ENCODE measurements around the gene KIF26B.

KIF26B gene

GRCh38 chr1:245225322-245226202 is 70.8 kb downstream of the KIF26B start:
- in situ Hi-C loops (cut with HindIII; ENCODE audit: low sequenced_read_pairs) = no loop called here
- TF ChIP-seq, protein P1, sequence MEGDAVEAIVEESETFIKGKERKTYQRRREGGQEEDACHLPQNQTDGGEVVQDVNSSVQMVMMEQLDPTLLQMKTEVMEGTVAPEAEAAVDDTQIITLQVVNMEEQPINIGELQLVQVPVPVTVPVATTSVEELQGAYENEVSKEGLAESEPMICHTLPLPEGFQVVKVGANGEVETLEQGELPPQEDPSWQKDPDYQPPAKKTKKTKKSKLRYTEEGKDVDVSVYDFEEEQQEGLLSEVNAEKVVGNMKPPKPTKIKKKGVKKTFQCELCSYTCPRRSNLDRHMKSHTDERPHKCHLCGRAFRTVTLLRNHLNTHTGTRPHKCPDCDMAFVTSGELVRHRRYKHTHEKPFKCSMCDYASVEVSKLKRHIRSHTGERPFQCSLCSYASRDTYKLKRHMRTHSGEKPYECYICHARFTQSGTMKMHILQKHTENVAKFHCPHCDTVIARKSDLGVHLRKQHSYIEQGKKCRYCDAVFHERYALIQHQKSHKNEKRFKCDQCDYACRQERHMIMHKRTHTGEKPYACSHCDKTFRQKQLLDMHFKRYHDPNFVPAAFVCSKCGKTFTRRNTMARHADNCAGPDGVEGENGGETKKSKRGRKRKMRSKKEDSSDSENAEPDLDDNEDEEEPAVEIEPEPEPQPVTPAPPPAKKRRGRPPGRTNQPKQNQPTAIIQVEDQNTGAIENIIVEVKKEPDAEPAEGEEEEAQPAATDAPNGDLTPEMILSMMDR (IDR thresholded peaks at IDR 0.05; ENCODE audit: low read depth, low read length, missing control alignments) = no peak
- DNase-seq (ENCODE audit: low read depth) = peak; percentile 20
- no peak overlapping the region for H3K4me3 ChIP-seq (ENCODE audit: low read depth, low read length)

DNA sequence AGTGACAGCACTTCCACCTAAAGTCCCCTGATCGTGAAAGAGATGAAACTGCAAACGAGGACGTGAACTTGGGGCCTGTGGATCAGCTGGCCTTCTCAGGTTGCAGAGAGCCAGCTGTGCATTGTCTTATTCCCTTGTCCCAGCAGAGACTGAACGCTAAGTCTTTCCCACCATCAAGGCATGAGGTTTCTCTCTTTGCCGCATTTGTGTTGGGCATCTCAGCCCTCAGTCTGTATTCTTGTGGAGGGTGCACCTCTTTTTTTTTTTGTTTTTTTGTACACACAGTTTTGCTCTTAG is 71.4 kb downstream of the KIF26B start:
- in situ Hi-C loops (cut with HindIII; ENCODE audit: low sequenced_read_pairs) = no loop called here
- TF ChIP-seq, protein P1 (IDR thresholded peaks at IDR 0.05; ENCODE audit: low read depth, low read length, missing control alignments) = no peak
- no peak for DNase-seq (ENCODE audit: low read depth)
- no peak overlapping the region for H3K4me3 ChIP-seq (ENCODE audit: low read depth, low read length)

DNA sequence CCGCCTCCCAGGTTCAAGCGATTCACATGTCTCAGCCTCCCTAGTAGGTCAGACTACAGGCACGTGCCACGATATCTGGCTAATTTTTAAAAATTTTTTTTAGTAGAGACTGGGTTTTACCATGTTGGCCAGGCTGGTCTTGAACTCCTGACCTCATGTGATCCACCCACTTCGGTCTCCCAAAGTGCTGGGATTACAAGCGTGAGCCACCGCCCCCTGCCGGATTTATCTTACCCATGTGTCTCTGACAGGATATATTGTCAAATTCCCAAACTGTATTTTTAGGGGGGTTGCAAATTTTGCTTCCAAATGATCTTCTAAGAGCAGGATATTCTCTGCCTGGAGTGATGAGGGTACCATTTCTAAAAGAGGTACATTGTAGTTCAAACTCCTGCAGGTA is 74.3 kb downstream of the KIF26B start:
- TF ChIP-seq, protein P1 (IDR thresholded peaks at IDR 0.05; ENCODE audit: low read depth, low read length, missing control alignments) = no peak
- in situ Hi-C loops (cut with HindIII; ENCODE audit: low sequenced_read_pairs) = no loop called here
- DNase-seq (ENCODE audit: low read depth) = no peak
- H3K4me3 ChIP-seq (ENCODE audit: low read depth, low read length) = no peak overlapping the region

DNA sequence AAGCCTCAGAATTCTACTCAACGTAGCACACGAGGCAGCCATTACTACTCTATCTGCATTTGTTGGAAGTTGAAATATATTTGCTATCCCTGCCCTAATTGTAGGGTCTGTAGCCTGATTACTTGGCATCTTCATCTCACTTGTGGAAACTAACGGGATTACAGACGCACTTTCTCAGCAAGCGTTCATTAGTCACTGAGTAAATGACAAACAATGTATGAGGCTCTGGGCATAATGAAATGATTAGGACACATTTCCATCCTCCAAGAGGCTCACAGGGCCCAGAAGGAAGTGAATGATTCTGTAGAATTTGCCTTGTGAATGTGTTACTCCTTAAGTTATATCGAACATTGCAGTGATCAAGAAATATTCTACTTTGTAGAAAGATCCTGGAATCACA is 78.1 kb downstream of the KIF26B start:
- DNase-seq (ENCODE audit: low read depth) = no peak
- no peak overlapping the region for H3K4me3 ChIP-seq (ENCODE audit: low read depth, low read length)
- in situ Hi-C loops (cut with HindIII; ENCODE audit: low sequenced_read_pairs) = no loop called here
- TF ChIP-seq, protein P1 (IDR thresholded peaks at IDR 0.05; ENCODE audit: low read depth, low read length, missing control alignments) = no peak

DNA sequence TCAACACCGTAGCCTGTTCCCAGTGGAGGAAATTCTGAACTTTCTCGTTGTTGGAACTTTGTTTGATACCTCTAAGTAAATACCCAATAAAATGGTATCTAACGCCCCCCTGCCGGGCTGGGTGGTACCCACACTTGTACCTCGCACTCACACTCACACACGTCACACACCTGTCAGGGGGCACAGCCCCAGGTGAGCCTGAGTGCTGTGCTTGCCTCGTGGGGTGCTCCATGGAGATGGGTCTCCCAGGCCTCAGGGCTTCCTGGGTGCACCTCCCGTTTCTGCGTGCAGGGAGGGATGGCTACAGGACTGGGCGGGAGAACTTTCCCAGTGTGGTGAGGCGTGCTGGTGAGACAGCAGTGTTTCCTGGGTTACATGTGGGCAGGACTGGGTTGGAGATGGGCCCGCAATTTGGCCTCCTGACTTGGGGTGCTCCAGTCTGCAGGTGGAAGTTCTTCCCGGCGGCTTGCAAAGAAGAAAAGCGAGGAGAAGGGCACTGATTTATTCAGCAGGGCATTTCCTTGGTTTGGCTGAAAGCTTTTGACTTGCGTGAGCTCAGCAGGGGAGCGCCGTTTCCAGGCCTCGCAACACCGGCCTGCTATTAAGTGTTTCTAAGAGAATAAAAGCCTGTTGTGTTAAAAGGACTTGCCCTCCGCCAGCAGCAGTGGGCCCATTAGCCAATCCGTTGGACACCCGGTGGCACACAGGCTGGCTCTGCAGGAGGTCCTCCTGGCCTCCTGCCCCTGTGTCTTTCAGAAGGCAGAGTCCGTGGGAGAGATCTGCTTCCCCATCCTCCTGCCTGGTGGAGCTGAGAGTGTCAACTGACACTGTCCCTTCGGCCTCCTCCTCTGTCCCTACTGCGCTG is 79.7 kb downstream of the KIF26B start:
- H3K4me3 ChIP-seq (ENCODE audit: low read depth, low read length) = no peak overlapping the region
- DNase-seq (ENCODE audit: low read depth) = no peak
- TF ChIP-seq, protein P1 (IDR thresholded peaks at IDR 0.05; ENCODE audit: low read depth, low read length, missing control alignments) = no peak
- in situ Hi-C loops (cut with HindIII; ENCODE audit: low sequenced_read_pairs) = no loop called here

DNA sequence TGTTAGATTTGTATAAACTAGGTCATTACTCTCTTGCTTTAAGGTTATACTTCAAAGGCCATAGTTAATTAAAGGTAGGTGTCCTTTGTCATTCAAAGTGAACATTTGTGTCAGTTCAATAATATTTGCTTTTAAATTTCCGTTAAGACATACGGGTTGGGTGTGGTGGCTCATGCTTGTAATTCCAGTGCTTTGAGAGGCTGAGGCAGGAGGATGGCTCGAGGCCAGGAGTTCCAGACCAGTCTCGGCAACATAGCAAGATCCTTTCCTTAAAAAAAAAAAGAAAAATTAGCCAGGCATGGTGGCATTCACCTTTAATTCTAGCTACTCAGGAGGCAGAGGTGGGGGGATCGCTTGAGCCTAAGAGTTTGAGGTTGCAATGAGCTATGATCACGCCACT is 80.4 kb downstream of the KIF26B start:
- TF ChIP-seq, protein P1 (IDR thresholded peaks at IDR 0.05; ENCODE audit: low read depth, low read length, missing control alignments) = no peak
- in situ Hi-C loops (cut with HindIII; ENCODE audit: low sequenced_read_pairs) = no loop called here

More for the DNA sequence above, 80.4 kb downstream of the KIF26B start:
- no peak overlapping the region for H3K4me3 ChIP-seq (ENCODE audit: low read depth, low read length)
- no peak for DNase-seq (ENCODE audit: low read depth)

Data from astrocyte of the cerebellum (primary cell).